HG02840 (cell line): ENCODE data around the gene METTL9.
"Not testable (repeated sequence)": the region's sequence is repeated elsewhere in the genome, so short reads cannot be mapped to it uniquely, and the experiment has no call there.

ENCODE experiments used
- ATAC-seq: cut with Tn5 transposase; IDR thresholded peaks from one replicate; pipeline ENCODE4 v1.9.1; 2021; ENCODE audit warnings: mild to moderate bottlenecking, moderate library complexity, moderate number of reproducible peaks; ENCODE audit not compliant: unreplicated experiment, low FRiP score

Gene METTL9

GRCh38 chr16:21608639-21609328 lies 9.4 kb downstream of the METTL9 start:
- no peak for ATAC-seq

- ATAC-seq: no peak
These were observed 10.7 kb downstream of the METTL9 start for GRCh38 chr16:21610006-21610544.

- ATAC-seq: no peak
These were observed 11.4 kb downstream of the METTL9 start for GRCh38 chr16:21610766-21611165.

- ATAC-seq: no peak
These were observed 11.8 kb downstream of the METTL9 start for GRCh38 chr16:21611198-21611555.

- no peak for ATAC-seq
These were observed 12.4 kb downstream of the METTL9 start for GRCh38 chr16:21611556-21612384.

GRCh38 chr16:21613361-21613760 lies 14.0 kb downstream of the METTL9 start:
- ATAC-seq: no peak

GRCh38 chr16:21613781-21614180 lies 14.4 kb downstream of the METTL9 start:
- no peak for ATAC-seq

- no peak for ATAC-seq
These were observed 15.5 kb downstream of the METTL9 start for GRCh38 chr16:21614896-21615295.

- no peak for ATAC-seq
These were observed 18.2 kb downstream of the METTL9 start for GRCh38 chr16:21617607-21618006.

- no peak for ATAC-seq
These were observed 18.9 kb downstream of the METTL9 start for GRCh38 chr16:21618281-21618680.

- ATAC-seq: no peak
These were observed 20.5 kb downstream of the METTL9 start for GRCh38 chr16:21619765-21620425.

- ATAC-seq: no peak
These were observed 21.2 kb downstream of the METTL9 start for GRCh38 chr16:21620592-21620991.

GRCh38 chr16:21622545-21622944 lies 23.2 kb downstream of the METTL9 start:
- no peak for ATAC-seq

GRCh38 chr16:21625026-21625425 lies 25.6 kb downstream of the METTL9 start:
- ATAC-seq: no peak

GRCh38 chr16:21626659-21627277 lies 27.4 kb downstream of the METTL9 start:
- no peak for ATAC-seq

GRCh38 chr16:21628121-21628726 lies 28.8 kb downstream of the METTL9 start:
- no peak for ATAC-seq

GRCh38 chr16:21628772-21629171 lies 29.4 kb downstream of the METTL9 start:
- no peak for ATAC-seq

GRCh38 chr16:21629616-21630539 lies 30.5 kb downstream of the METTL9 start:
- ATAC-seq: not testable (repeated sequence)

- not testable (repeated sequence) for ATAC-seq
These were observed 31.5 kb downstream of the METTL9 start for GRCh38 chr16:21630866-21631265.
